Keratinocyte (primary cell): ENCODE results near the gene ELOF1. TPM values are rescaled to one million over a fixed set of nuclear protein-coding genes. Genes with fewer than 3 reads are reported as not detected.
A peak's percentile ranks its signal among the peaks of the same experiment; 100 is the strongest.

Source experiments
- DNase-seq: peaks from one replicate; pipeline ENCODE4 v3.0.0-alpha.2; 2011; ENCODE audit warnings: low read depth, missing footprints, low spot score
- FAIRE-seq: peaks from 2 replicates; lab custom pipeline; 2011; peaks lifted over from hg19 to GRCh38; lab: Jason Lieb, UNC
- H2AFZ ChIP-seq: 2 replicates; pipeline ENCODE4 v1.6.0; 2012; ENCODE audit warnings: low read length, control low read depth, inconsistent platforms; ENCODE audit not compliant: control insufficient read depth
- H3K27ac ChIP-seq: 2 replicates; pipeline ENCODE4 v1.5.1; 2011; ENCODE audit warnings: low read length; ENCODE audit not compliant: control insufficient read depth, insufficient read depth
- H3K27me3 ChIP-seq: 3 replicates; pipeline ENCODE4 v1.6.0; 2011; ENCODE audit warnings: low read length; ENCODE audit not compliant: control insufficient read depth, insufficient read depth; ENCODE audit errors: extremely low read depth
- H3K36me3 ChIP-seq, 2 experiments: 2 replicates in 1 of 2; 3 replicates in 1 of 2; pipeline ENCODE4 v1.5.1; 2011; ENCODE audit warnings: low read length in 2 of 2, mild to moderate bottlenecking in 1 of 2; ENCODE audit not compliant: control insufficient read depth in 2 of 2, insufficient read depth in 2 of 2; ENCODE audit errors: extremely low read depth in 1 of 2
- H3K4me1 ChIP-seq: 3 replicates; pipeline ENCODE4 v1.5.1; 2011; ENCODE audit warnings: low read length; ENCODE audit not compliant: control insufficient read depth, insufficient read depth; ENCODE audit errors: extremely low read depth
- H3K4me2 ChIP-seq: 3 replicates; pipeline ENCODE4 v1.6.0; 2011; ENCODE audit warnings: low read depth, low read length; ENCODE audit not compliant: control insufficient read depth, insufficient read depth; ENCODE audit errors: extremely low read depth
- H3K4me3 ChIP-seq, 3 experiments: fragments of 200-600 bp in 1 of 3; sonication (generic) in 1 of 3; 2 replicates in 2 of 3; 3 replicates in 1 of 3; pipeline ENCODE4 v1.5.1; 2011 to 2016; ENCODE audit warnings: low read length in 3 of 3, mild to moderate bottlenecking in 3 of 3, control low read depth in 2 of 3, inconsistent platforms in 1 of 3, low read depth in 1 of 3, mixed read lengths in 1 of 3, mixed run types in 1 of 3, moderate library complexity in 1 of 3; ENCODE audit not compliant: control insufficient read depth in 2 of 3, insufficient read depth in 2 of 3; ENCODE audit errors: extremely low read depth in 1 of 3
- H3K79me2 ChIP-seq: 2 replicates; pipeline ENCODE4 v1.6.0; 2012; ENCODE audit warnings: low read length; ENCODE audit not compliant: control insufficient read depth, insufficient read depth
- H3K9ac ChIP-seq: 3 replicates; pipeline ENCODE4 v1.6.0; 2011; ENCODE audit warnings: low read length; ENCODE audit not compliant: control insufficient read depth, insufficient read depth; ENCODE audit errors: extremely low read depth
- H3K9me1 ChIP-seq: 3 replicates; pipeline ENCODE4 v1.6.0; 2011; ENCODE audit warnings: low read length; ENCODE audit not compliant: control insufficient read depth, insufficient read depth; ENCODE audit errors: extremely low read depth
- H3K9me3 ChIP-seq: 2 replicates; pipeline ENCODE4 v1.5.1; 2012; ENCODE audit warnings: low read depth, low read length; ENCODE audit not compliant: control insufficient read depth
- H4K20me1 ChIP-seq: 3 replicates; pipeline ENCODE4 v1.6.0; 2011; ENCODE audit warnings: low read length; ENCODE audit not compliant: control insufficient read depth, insufficient read depth; ENCODE audit errors: extremely low read depth
- CTCF ChIP-seq, 3 experiments: IDR thresholded peaks in 1 of 3; conservative IDR thresholded peaks in 1 of 3; optimal IDR thresholded peaks in 1 of 3; 2 replicates in 2 of 3; 3 replicates in 1 of 3; pipeline versions ENCODE3 to v1.5.1; 2011; ENCODE audit warnings: low read length in 3 of 3, mild to moderate bottlenecking in 3 of 3, moderate library complexity in 2 of 3, control low read depth in 1 of 3, inconsistent platforms in 1 of 3; ENCODE audit not compliant: insufficient read depth in 2 of 3; ENCODE audit errors: extremely low read depth in 1 of 3
- EZH2 ChIP-seq: IDR thresholded peaks from one replicate; pipeline ENCODE4 v1.6.1; 2012; ENCODE audit warnings: inconsistent platforms, mild to moderate bottlenecking, low read length, moderate library complexity
- dilution Hi-C: fragments of 300-500 bp; cut with MboI; formaldehyde crosslinking; loops from one replicate; pipeline ENCODE4 v1.7.0; 2020; ENCODE audit warnings: low sequenced_read_pairs; ENCODE audit not compliant: extremely low pct_ligation_motif_present
- polyA plus RNA-seq, 5 experiments: library from polyadenylated mRNA; depleted of rRNA in 3 of 5; stranded (reverse) in 3 of 5; stranded (forward) in 1 of 5; unstranded in 1 of 5; fragments of >200 nt; gene quantifications; 1 replicate in 1 of 5; 2 replicates in 3 of 5; 3 replicates in 1 of 5; pipeline versions ENCODE4 v1.2.1 to v1.2.3, GENCODE V29; 2011 to 2012; ENCODE audit warnings: missing spikeins in 2 of 5, low read depth in 1 of 5, low replicate concordance in 1 of 5

The ELOF1 gene
- polyA plus RNA-seq, 1 donor (not counting 4 experiments of a cell fraction or from before 2014, with no cell fraction given) = 45.3 TPM

GRCh38 chr19:11597202-11598102 is 38.4 kb upstream of the ELOF1 start, which contains the start of gene ZNF627:
ZNF627 (plus strand) TSS chr19:11597483; CDS start chr19:11597628, 145 bp downstream.
- dilution Hi-C loops = no loop called here
- peak within 1 kb of the TSS; percentile 74 for H3K27ac ChIP-seq
- FAIRE-seq (peak; percentile 44), DNase-seq (peak; percentile 75)
- TF ChIP-seq EZH2 (no peak), CTCF (optimal IDR thresholded peaks at IDR 0.05 in 1 of 3, IDR thresholded peaks at IDR 0.05 in 1 of 3, conservative IDR thresholded peaks at IDR 0.05 in 1 of 3; ENCODE audit: extremely low read depth in 1 of 3, insufficient read depth in 2 of 3, low read length in 3 of 3) (peak in 1 of 3 experiments; percentile 27)
- H3K9ac ChIP-seq = peak within 1 kb of the TSS; percentile 86
- peaks cover 4 to 11% of the 10 kb centered on the region in 2 experiments for H3K36me3 ChIP-seq
- H2AFZ ChIP-seq = peak within 1 kb of the TSS; percentile 74
- no peaks in the 10 kb centered on the region for H4K20me1 ChIP-seq
- no peaks in the 10 kb centered on the region for H3K9me3 ChIP-seq
- H3K4me3 ChIP-seq = peak within 1 kb of the TSS; percentile 91 to 98 (median 97)
- peak within 1 kb of the TSS; percentile 95 for H3K4me2 ChIP-seq
- peaks cover 7% of the 10 kb centered on the region for H3K4me1 ChIP-seq
- H3K79me2 ChIP-seq = peaks cover 41% of the 10 kb centered on the region
- H3K9me1 ChIP-seq = no peaks in the 10 kb centered on the region
- H3K27me3 ChIP-seq = no peaks in the 10 kb centered on the region

- Histone ChIP-seq H2AFZ (no peak overlapping the region), H4K20me1 (no peaks in the 10 kb centered on the region), H3K36me3 (peaks cover 4 to 11% of the 10 kb centered on the region in 2 experiments), H3K27ac (no peak overlapping the region), H3K79me2 (peaks cover 33% of the 10 kb centered on the region), H3K9me1 (no peaks in the 10 kb centered on the region), H3K4me3 (no peak overlapping the region), H3K9ac (no peak overlapping the region), H3K27me3 (no peaks in the 10 kb centered on the region), H3K4me2 (no peak overlapping the region), H3K4me1 (peaks cover 7% of the 10 kb centered on the region), H3K9me3 (no peaks in the 10 kb centered on the region)
- no peak for FAIRE-seq
- no peak for DNase-seq
- dilution Hi-C loops = no loop called here
- TF ChIP-seq CTCF (optimal IDR thresholded peaks at IDR 0.05 in 1 of 3, IDR thresholded peaks at IDR 0.05 in 1 of 3, conservative IDR thresholded peaks at IDR 0.05 in 1 of 3; ENCODE audit: extremely low read depth in 1 of 3, insufficient read depth in 2 of 3, low read length in 3 of 3) = no peak
- TF ChIP-seq EZH2 = no peak
Measured at GRCh38 chr19:11596156-11596555, 37.1 kb upstream of the ELOF1 start.
